Transverse colon (tissue), 3 donors: ENCODE results near the gene CHD1L.
A peak's percentile ranks its signal among the peaks of the same experiment; 100 is the strongest.

Experiments used
- POLR2A ChIP-seq: fragments of 450-650 bp; IDR thresholded peaks from one replicate; pipeline ENCODE4 v1.6.1; 2016; ENCODE audit warnings: antibody characterized with exemption, mild to moderate bottlenecking, moderate library complexity
- TF ChIP-seq, protein P1 (sequence below), 5 experiments: fragments of 200-600 bp in 3 of 5; fragments of 450-650 bp in 2 of 5; sonication (generic) in 3 of 5; IDR thresholded peaks; 1 replicate in 2 of 5; 2 replicates in 3 of 5; pipeline ENCODE4 v1.5.1; 2016 to 2017; ENCODE audit warnings: antibody characterized with exemption in 5 of 5, inconsistent platforms in 3 of 5, mild to moderate bottlenecking in 2 of 5, moderate library complexity in 1 of 5

DNA sequence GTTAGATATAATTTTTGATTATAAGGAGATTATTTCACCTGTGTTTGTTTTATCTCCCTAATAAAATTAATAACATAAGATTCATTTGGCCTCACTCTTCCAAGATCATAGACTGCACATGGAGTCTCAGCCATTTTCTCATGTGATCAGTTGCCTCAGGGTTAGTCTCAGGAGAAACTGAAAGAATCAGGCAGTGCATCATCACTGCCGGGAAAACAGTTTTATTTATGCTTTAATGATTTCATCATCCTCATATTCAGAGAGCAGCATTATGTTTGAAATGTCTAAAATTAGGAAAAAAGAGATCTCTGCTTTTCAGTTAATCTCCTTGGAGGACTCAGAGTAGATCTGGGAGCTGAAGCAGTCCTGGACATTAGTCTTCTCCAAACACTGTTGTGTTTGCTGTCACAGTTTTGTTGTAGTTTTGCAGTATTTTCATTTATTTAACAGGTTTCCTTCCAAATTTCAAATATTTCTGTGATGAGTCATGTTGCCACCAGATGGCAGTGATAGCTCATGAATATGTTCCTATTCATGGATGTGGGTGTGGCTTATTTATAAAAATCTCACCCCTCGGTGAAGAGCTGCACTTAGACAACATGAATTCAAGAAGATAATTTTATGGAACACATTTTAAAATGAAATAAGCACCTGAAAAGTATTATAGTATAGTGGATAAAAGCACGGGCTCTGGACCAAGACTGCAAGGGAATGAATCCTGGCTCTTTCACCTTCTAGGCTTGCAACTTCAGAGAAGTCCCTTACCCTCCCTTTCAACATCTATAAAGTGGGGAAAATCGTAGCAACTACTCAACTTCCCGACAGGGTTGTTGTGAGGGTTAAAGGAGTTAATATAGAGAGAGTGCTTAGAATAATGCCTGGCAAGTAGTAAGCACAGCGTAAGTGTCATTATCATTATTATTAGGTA is 31.2 kb downstream of the CHD1L start:
- no peak for TF ChIP-seq POLR2A
- TF ChIP-seq, protein P1, sequence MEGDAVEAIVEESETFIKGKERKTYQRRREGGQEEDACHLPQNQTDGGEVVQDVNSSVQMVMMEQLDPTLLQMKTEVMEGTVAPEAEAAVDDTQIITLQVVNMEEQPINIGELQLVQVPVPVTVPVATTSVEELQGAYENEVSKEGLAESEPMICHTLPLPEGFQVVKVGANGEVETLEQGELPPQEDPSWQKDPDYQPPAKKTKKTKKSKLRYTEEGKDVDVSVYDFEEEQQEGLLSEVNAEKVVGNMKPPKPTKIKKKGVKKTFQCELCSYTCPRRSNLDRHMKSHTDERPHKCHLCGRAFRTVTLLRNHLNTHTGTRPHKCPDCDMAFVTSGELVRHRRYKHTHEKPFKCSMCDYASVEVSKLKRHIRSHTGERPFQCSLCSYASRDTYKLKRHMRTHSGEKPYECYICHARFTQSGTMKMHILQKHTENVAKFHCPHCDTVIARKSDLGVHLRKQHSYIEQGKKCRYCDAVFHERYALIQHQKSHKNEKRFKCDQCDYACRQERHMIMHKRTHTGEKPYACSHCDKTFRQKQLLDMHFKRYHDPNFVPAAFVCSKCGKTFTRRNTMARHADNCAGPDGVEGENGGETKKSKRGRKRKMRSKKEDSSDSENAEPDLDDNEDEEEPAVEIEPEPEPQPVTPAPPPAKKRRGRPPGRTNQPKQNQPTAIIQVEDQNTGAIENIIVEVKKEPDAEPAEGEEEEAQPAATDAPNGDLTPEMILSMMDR (IDR thresholded peaks at IDR 0.05): peak; percentile 29 to 63 (median 56)
